SIG-M5 treated with dmso at 0.1 percent for 504 hours (cell line): ENCODE data around the gene EIF3L.

Source experiments
- DNase-seq: peaks from one replicate; lab custom pipeline; 2025; ENCODE audit not compliant: unreplicated experiment; lab: John Stamatoyannopoulos, UW

The EIF3L gene

DNA sequence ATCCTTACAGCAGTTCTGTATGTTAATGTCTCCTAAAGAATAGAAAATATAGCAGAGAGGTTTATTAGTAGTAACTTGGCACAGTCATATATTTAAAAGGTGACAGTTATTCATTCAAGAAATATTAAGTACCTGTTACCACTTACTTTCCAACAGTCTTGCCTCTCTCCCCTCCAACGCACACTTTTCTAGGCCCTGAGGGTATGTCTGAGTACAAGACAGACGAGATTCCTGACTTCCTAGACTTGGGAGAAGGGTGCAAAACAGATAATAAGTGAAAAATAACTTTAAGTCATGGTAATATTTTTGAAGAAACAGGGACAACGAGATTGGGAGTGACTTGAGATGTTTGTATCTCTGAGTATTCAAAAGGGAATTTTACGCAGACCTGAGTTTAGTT is 1.6 kb downstream of the EIF3L start:
- no peak for DNase-seq

DNA sequence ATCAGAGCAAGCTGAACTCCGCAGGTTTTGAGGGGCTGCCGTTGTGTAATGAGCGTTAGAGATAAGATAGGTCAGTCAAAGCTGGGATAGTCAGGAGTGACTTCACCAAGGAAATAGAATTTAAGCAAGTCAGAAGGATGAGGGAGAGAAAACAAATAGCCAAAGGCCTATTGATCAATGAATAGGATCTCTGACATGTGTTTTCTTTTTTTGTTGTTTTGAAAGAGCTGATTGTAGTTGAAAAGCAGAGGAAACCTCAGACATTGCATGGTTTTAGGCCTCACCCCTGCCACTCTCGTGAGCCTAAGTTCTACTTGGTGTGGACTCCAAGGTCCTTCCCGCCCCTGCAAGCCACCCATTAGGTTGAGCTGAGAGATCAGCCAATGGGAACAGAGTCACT is 3.2 kb downstream of the EIF3L start:
- DNase-seq: no peak

- DNase-seq: no peak
Measured at GRCh38 chr22:37854946-37855345, 5.7 kb downstream of the EIF3L start.

DNA sequence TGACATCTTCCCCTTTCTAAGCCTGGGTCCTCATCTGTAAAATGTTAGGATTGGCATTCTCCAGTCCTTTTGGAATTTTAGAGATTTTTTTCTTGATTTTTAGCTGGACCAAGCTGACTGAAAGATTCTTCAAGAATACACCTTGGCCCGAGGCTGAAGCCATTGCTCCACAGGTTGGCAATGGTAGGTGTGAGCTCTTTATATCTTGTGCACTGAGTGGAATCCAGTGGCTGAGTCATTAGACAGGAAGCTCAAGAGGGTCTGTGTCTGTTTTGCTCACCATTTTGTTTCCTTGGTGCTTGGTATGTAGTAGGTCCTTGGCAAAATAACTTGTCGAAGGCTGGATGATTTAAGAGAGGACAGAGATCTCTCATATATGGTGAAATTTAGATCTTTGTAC is 6.2 kb downstream of the EIF3L start:
- no peak for DNase-seq

DNA sequence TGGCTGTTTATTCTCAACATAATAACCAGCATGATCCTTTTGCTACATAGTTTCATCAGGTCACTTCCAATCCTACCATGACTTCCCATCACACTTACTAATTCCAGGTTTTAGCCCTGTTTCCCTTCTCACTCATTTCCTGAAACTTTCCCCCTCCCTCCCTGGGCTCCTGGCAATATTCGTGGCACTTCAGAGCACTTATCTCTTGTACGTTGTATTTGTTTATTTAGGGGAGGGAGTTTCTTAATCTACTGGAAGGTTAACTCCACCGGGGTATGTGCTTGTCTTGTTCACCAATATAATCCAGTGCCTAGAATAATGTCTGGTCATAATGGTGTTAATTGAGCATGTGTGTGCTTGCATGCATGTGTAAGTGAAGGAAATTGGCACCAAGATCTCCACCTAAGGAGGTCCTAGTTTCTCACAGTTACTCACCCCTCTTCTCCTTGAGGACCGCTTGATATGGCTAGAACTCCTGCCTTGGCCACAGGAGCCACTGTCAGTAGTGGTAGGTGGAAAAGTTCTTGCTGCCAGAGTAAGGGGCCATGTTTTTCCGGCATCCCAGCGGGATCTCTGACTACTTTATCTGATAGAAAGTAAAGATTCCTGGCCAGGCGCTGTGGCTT is 11.7 kb downstream of the EIF3L start:
- DNase-seq: no peak

DNA sequence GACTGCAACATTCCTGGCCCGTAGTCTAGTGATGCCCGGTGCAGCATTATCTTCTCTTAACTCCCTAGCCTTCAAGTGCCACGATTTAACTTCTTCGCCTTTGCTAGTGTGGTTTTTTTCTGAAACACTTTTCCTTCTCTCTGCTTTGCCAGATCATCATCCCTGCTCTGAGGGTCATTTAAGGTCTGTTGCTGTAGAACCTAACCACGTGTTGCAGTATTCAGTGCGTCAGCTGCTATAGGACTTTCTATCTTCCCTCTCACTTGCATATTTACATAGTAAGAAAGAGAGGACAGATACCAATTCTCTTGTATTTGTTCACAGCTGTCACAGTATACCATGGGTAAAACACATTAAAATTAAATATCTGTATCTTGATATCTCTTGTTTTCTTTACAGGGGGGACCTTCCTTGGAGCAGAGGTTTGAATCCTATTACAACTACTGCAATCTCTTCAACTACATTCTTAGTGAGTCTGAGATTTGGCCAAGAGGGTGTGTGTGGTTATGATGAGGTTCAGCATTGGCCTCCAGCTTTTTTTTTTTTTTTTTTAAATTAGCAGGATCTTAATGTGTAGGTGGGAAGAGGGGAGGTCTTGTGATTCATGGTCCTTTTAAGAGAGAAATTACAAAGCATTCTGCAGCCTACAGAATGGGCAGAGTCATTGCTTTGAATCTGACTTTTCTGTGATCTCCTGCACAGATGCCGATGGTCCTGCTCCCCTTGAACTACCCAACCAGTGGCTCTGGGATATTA is 13.5 kb downstream of the EIF3L start:
- no peak for DNase-seq

GRCh38 chr22:37865510-37865909 is 16.3 kb downstream of the EIF3L start:
- no peak for DNase-seq

GRCh38 chr22:37870273-37870672 is 21.1 kb downstream of the EIF3L start:
- DNase-seq: no peak

GRCh38 chr22:37880668-37881440 is 31.6 kb downstream of the EIF3L start:
- DNase-seq: no peak

DNA sequence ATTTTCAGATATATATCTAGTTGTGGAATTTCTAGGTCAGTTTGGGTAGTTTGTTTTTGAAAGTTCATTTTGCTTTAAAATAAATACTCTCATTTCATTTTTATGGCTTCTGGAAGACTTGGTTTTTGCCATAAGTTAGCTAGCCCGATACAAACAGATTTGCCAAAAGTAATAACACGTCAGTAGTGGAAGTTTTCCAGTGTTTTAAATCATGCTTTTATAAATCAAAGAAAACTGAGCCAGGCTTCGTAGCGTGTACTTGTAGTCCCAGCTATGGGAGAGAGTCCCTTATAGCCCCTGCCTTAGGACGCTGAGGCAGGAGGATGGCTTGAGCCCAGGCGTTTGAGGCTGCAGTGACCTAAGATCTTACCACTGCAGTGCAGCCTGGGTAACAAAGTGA is 35.2 kb downstream of the EIF3L start:
- no peak for DNase-seq

- peak; percentile 26 for DNase-seq
Measured at GRCh38 chr22:37887584-37888378, 38.6 kb downstream of the EIF3L start.

DNA sequence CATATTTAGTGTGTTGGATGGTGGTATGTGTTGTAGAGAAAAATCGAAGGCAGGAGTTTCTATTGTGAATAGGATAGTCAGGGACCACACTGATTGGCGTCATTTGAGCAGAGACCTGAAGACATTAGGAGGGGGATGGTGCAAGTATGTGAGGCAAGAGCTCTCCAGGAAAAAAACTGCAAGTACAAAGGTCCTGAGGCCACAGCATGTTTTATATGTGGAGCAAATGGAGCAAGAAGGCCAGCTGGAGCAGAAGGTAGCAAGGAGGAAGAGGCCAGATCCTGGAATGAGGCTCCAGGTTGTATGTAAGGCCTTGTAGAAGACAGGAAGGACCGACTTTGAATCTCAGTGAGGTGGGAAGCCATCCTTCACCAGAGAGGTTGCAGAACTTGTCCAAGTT is 42.7 kb downstream of the EIF3L start:
- DNase-seq: no peak

DNA sequence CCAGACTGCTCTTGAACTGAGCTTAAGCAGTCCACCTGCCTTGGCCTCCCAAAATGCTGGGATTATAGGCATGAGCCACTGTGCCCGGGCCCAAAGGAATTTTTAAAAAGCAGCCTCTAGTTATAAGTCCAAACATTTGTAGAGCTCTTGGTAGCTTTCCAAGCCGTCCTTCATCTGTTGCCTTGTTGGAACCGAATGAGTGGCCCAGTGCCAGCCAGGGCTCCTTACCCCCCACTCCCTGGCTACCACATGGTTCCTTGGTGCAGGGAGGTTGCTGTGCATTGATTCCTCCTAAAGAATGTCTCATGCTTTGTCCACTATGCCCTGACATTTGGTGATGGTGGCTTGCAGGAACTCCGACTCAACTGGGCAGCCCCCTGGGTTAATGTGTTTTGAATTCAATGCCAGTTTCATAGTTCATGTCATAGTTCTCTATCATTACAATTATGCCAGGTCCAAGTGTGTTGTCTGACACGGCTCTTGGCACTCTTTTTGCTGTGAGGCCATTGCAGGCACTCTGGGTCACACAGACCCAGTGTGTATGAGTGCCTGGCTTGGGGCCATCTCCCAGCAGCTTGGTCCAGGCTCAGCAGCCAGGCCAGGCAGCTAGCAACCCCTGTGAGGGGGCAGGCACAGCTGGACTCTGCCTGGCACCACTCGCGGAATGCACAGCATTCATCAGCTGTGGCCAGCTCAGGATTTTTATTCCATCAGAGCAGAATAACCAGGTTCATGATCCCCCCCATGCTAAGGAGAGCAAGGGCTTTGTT is 43.5 kb downstream of the EIF3L start:
- DNase-seq: no peak

DNA sequence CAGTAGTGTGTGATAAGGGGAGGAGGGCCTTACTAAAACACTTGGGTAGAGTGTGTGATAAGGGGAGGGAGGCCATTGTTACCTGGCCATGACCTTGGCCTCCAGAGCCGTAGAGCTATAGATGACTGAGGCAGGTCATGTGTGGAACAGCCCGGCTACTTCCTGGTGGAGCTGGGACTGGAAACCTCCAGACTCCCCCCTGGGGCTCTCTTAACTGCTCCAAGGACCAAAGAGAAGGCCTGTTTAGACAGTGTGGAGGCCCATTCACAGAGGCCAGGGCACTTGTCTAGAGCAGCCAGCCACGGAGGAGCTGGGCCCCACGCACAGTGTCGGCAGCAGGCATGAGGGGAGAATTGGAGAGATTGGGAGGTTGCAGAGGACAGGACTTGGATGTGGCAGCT is 44.4 kb downstream of the EIF3L start:
- no peak for DNase-seq

DNA sequence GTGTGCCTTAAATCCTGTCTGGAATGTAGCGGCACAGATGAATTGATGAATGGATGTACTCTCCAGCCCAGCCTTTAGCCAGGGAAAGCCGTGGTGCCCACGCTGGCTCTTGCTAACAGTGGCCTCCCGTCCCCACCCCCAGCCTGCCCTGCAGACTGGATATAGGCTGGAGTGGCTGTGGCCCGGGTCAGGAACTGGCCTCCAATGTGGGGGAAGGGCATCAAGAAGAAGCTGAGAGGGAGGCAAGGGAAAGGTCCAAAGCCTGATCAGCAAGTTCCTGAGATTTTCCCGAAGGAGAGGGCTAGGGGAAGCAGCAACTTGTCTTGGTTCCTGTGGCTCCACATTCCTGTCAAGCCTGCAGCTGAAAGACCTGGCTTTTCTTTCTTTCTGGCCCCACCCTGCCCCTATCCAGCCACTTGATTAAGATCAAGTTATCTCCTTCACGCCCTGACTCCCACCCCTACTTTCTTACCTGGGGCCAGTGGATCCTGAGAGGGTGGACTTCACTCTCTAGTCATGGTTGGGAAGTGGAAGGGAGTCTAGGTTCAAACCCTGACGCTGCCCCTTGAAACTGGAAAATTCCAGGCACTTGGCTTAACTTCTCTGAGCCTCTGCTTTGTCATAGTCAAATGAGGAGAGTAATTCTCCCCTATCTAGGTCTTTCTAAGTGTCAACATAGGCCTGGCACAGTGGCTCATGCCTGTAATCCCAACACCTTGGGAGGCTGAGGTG is 45.9 kb downstream of the EIF3L start:
- DNase-seq: no peak

DNA sequence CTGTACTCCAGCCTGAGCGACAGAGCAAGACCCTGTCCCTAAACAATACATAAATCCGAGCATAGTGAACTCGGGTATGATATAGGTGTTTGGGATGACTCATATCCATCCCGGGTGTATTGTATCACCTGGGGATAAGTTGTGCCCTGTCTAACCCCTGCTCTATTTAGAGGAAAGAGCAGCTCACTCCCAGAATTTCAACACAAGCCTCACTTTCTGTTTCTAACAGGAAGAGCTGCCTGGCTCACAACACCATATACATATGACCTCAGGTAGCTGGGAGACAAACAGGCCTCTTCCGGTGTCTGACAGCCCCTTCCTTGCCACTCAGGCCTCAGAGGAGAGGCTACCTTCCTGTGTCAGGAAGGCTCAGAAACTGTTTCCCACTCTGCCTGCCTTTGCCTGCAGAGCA is 47.0 kb downstream of the EIF3L start:
- DNase-seq: peak; percentile 32

DNA sequence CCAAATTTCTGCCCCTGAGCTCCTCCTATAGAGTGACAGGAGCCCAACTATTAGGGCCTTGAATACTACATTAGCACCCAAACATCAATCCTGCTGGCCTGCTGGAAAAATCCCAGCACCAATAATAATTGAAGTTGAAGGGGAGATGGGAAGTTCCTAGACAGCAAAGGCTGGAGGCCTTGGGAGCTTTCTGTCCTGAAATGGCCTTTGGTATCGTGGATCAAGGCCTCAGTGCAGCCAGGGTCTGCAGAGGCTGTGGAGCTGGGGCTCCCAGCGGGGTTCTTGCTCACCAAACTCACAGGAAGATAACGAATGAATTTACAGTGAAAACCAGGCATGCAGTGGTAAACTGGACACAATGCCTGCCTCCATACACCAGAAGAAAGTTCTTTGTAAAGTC is 47.7 kb downstream of the EIF3L start:
- no peak for DNase-seq

DNA sequence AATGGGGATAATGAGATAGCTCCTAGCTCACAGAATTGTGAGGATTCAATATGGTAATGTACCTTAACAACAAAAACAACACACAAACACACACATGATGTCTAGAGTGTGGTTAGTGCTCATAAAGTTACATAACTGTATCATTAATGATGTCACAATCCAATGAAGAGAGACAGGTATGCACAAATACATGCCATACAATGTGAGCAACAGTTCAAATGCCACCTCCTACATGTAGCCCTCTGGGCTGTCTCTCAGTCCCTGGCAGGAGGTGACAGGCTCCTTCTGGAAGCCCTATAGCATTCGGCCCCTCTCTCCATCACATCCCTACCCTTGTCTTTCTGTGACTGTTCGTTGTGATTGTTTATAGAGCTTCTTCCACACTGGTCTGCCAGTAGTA is 48.6 kb downstream of the EIF3L start:
- no peak for DNase-seq

- no peak for DNase-seq
Measured at GRCh38 chr22:37898441-37899181, 49.4 kb downstream of the EIF3L start.
